ENCODE results near the gene CHAF1A. TPM values are rescaled to one million over a fixed set of nuclear protein-coding genes. Genes with fewer than 3 reads are reported as not detected.
A peak's percentile ranks its signal among the peaks of the same experiment; 100 is the strongest.

The CHAF1A gene
- total RNA-seq, 3 donors from 2014 or later = 6.3 to 8.2 (median 7.9) TPM

DNA sequence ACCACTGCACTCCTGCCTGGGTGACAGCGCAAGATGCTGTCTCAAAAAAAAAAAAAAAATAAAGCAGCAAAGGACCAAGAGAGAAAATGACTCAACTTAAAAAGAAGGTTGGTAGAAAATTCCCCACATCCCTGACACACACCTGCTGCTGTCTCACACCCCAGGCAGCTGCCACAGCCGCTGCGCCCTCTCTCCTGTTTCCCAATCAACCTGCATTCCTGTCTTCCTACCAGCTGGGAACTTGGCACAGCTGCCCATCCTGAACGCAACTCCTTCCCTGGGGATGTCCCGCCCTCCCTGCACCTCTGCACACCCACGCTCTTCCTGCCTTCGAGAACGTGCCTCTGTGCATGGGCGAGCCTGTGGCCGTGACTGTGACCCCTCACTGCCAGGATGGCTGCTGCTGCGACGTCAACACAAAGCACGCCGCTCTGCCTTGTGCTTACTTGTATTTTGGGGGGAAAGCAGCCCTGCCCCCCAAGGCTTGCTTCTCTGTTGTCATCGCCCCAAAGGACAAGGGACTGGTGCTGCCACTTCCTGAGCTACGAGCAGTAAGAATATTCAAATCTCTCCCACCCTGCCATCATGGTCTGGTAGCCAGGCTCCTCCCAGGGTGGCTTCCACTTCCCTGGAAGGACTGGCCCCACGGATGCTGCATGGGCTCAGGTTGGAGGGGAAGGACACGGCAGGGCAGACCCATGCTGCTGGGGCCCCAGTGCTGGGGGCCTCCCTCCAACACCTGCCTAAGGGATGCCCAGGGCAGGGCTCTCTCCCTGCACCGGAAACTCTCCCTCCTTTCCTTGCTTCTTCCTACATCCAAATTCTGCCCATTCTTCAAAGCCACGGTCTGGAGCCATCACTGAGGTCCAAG, 22.8 kb upstream of the CHAF1A start:
- Histone ChIP-seq H3K27me3 (no peaks in the 10 kb centered on the region), H3K4me1 (peaks cover 18 to 41% of the 10 kb centered on the region in 2 donors), H3K4me3 (peak overlapping the region in 2 of 3 donors; percentile 16 to 47), H3K36me3 (no peaks in the 10 kb centered on the region), H3K27ac (peak overlapping the region; percentile 80 to 88), H3K9me3 (no peaks in the 10 kb centered on the region)
- peak in 1 of 2 donors; percentile 91 for DNase-seq (ENCODE audit: low spot score in 2 of 2)
- intact Hi-C loops (cut with DNase I; ENCODE audit: low total_unique reads) = loop anchor here (10.0 kb wide), 1 partner anchor 275 kb away; no protein-coding TSS in a partner anchor
- TF ChIP-seq POLR2A (IDR thresholded peaks at IDR 0.05) = no peak
- TF ChIP-seq POLR2AphosphoS5 (IDR thresholded peaks at IDR 0.05) = peak; percentile 23 to 85 (median 72)

DNA sequence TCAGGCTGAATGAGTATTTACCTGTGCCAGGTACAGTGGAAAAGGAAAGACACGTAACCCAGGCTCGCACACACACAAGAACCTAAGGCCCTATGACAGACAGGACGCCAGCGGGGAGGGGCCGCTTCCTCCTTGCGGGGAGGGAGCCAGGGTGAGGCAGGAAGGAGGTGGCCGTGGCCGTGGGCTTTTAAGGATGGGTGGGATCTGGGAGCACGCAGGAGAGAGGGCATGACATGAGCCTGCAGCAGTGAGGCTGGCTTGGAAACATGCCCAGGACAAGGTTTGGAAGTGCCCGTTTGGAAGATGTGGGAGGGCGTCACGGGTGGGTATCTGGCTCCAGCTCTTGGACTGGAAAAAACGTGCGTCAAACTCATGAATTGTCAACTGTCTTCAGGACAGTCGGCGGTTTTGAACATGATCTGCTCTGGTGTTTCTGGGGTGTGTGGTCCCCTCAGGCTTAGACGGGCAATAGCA, 22.1 kb upstream of the CHAF1A start:
- intact Hi-C loops (cut with DNase I; ENCODE audit: low total_unique reads) = loop anchor here (10.0 kb wide), 1 partner anchor 275 kb away; no protein-coding TSS in a partner anchor
- TF ChIP-seq CTCF (IDR thresholded peaks at IDR 0.05) (no peak), POLR2AphosphoS5 (IDR thresholded peaks at IDR 0.05) (no peak), POLR2A (IDR thresholded peaks at IDR 0.05) (no peak)
- peak overlapping the region; percentile 80 to 88 for H3K27ac ChIP-seq
- H3K9me3 ChIP-seq = no peaks in the 10 kb centered on the region
- no peak for DNase-seq (ENCODE audit: low spot score in 2 of 2)
- no peaks in the 10 kb centered on the region for H3K36me3 ChIP-seq
- peaks cover 11 to 34% of the 10 kb centered on the region in 2 donors for H3K4me1 ChIP-seq
- H3K27me3 ChIP-seq = no peaks in the 10 kb centered on the region
- peak overlapping the region in 2 of 3 donors; percentile 2 to 47 for H3K4me3 ChIP-seq

DNA sequence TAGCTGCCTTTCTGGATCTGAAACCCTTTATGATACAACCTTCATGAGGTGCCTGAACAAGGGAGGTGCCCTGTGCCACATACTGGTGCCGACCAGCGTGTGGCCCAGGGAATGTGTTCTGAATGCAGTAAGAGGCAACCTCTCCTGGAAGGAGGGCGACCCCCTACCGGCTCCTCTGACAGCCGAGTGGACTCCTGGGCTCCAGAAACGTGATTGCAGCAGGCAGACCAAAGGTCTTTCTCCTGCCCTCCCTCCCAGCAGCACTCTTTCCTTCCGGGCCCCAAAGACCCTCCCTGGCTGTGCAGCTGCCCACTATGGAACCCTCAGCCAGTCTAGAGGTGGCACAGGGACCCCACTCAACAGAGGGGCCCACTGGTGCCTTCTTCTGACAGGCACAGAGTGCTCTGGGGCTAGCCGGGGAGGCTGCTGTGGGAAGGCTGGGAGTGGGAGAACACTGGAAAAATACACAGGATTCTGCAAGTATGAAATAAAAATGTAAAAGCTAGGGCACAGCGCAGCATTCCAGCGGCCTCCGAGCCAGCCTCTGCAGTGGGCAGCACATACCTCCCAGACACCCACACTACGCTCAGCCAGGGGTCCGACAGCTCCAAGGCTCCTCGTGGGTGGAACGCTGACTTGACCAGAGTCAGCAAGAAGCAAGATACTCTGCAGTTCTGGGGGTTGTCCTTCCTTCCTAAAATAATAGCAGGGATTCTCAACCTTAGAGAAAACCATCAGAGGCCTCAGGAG, 17.0 kb upstream of the CHAF1A start:
- DNase-seq (ENCODE audit: low spot score in 2 of 2) = no peak
- no peak for TF ChIP-seq POLR2AphosphoS5 (IDR thresholded peaks at IDR 0.05)
- no peak for TF ChIP-seq POLR2A (IDR thresholded peaks at IDR 0.05)
- TF ChIP-seq CTCF (IDR thresholded peaks at IDR 0.05) = no peak
- Histone ChIP-seq H3K9me3 (no peaks in the 10 kb centered on the region), H3K27me3 (no peaks in the 10 kb centered on the region), H3K4me1 (peaks cover 21 to 29% of the 10 kb centered on the region in 2 donors), H3K4me3 (no peak overlapping the region), H3K27ac (peak overlapping the region; percentile 20 to 29), H3K36me3 (no peaks in the 10 kb centered on the region)
- intact Hi-C loops (cut with DNase I; ENCODE audit: low total_unique reads) = loop anchor here (10.0 kb wide), 1 partner anchor 269 kb away; no protein-coding TSS in a partner anchor

DNA sequence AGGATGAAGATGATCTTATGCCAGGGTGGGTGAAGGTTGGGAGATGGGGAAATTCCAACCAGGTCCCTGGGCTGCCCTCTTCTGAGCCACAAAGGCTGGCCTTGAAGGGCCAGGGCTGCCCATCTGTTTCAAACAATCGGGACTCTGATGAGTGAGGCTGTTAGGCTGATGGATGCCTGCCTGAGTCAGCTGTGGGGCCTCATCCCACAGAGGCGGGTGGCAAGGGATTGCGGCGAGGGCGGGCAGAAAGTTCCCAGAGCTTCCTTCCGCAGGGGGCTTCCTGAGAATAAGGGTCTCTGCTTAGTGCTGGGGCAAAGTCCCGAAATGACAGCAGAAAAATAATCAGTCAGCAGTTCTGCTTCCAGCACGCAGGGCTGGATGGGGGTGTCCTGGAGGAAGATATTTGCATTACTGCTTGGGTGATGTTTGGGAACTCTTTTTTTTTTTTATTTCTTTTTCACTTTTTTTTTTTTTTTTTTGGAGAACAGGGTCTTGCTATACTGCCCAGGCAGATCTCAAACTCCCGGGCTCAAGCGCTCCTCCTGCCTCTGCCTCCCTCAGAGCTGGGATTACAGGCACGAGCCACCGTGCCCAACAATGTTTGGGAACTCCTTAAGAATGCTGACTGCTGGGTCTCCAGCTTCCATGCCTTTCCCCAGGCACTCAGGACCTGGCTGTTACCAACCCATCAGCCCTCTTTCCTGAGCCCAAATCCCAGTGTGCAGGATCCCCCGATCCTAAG, 16.2 kb upstream of the CHAF1A start:
- Histone ChIP-seq H3K4me1 (peaks cover 28 to 36% of the 10 kb centered on the region in 2 donors), H3K9me3 (no peaks in the 10 kb centered on the region), H3K4me3 (no peak overlapping the region), H3K36me3 (no peaks in the 10 kb centered on the region), H3K27me3 (no peaks in the 10 kb centered on the region), H3K27ac (peak overlapping the region; percentile 20 to 29)
- TF ChIP-seq POLR2AphosphoS5 (IDR thresholded peaks at IDR 0.05) (no peak), CTCF (IDR thresholded peaks at IDR 0.05) (peak in 1 of 3 donors; percentile 10), POLR2A (IDR thresholded peaks at IDR 0.05) (no peak)
- intact Hi-C loops (cut with DNase I; ENCODE audit: low total_unique reads) = loop anchor here (10.0 kb wide), 1 partner anchor 269 kb away; no protein-coding TSS in a partner anchor
- no peak for DNase-seq (ENCODE audit: low spot score in 2 of 2)

Data from breast epithelium (tissue), 4 donors.